CD4-positive, alpha-beta T cell treated with Interleukin-1 beta for 1 hour (primary cell): ENCODE measurements around the gene TUBGCP6.
A peak's percentile ranks its signal among the peaks of the same experiment; 100 is the strongest.

Experiments
- DNase-seq, 2 donors: peaks; one replicate each; pipeline ENCODE4 v3.0.0-alpha.2; 2020 to 2022

TUBGCP6 gene, protein sequence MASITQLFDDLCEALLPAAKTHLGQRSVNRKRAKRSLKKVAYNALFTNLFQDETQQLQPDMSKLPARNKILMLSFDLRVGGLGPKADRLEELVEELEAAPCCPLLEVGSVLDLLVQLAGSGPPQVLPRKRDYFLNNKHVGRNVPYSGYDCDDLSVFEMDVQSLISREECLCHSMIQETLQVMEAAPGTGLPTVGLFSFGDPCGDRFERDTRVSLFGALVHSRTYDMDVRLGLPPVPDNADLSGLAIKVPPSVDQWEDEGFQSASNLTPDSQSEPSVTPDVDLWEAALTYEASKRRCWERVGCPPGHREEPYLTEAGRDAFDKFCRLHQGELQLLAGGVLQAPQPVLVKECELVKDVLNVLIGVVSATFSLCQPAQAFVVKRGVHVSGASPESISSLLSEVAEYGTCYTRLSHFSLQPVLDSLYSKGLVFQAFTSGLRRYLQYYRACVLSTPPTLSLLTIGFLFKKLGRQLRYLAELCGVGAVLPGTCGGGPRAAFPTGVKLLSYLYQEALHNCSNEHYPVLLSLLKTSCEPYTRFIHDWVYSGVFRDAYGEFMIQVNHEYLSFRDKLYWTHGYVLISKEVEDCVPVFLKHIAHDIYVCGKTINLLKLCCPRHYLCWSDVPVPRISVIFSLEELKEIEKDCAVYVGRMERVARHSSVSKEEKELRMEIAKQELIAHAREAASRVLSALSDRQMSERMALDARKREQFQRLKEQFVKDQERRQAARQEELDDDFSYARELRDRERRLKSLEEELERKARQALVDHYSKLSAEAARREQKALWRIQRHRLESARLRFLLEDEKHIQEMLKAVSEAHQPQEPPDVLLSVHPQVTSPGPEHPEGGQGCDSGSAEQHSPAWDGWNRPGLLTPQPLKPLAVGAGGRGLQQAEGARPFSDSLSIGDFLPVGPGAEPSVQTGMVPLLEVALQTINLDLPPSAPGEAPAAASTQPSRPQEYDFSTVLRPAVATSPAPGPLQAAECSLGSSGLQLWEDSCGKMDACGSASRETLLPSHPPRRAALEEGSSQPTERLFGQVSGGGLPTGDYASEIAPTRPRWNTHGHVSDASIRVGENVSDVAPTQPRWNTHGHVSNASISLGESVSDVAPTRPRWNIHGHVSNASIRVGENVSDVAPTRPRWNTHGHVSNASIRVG (N-terminal part only)

GRCh38 chr22:50244420-50245213 lies at the start of gene TUBGCP6:
Gene TUBGCP6, minus strand, starts transcription at chr22:50245023. Its CDS starts 564 bp downstream, at chr22:50244459.
- peak; percentile 91 to 92 for DNase-seq

GRCh38 chr22:50294319-50294656 lies 49.5 kb upstream of the TUBGCP6 start:
- no peak for DNase-seq

- DNase-seq = peak in 1 of 2 donors; percentile 17
Measured at GRCh38 chr22:50293441-50294318, 48.9 kb upstream of the TUBGCP6 start.

GRCh38 chr22:50292643-50293440 lies 48.0 kb upstream of the TUBGCP6 start:
- DNase-seq = peak in 1 of 2 donors; percentile 51

- no peak for DNase-seq
Measured at GRCh38 chr22:50289942-50290630, 45.3 kb upstream of the TUBGCP6 start.

DNA sequence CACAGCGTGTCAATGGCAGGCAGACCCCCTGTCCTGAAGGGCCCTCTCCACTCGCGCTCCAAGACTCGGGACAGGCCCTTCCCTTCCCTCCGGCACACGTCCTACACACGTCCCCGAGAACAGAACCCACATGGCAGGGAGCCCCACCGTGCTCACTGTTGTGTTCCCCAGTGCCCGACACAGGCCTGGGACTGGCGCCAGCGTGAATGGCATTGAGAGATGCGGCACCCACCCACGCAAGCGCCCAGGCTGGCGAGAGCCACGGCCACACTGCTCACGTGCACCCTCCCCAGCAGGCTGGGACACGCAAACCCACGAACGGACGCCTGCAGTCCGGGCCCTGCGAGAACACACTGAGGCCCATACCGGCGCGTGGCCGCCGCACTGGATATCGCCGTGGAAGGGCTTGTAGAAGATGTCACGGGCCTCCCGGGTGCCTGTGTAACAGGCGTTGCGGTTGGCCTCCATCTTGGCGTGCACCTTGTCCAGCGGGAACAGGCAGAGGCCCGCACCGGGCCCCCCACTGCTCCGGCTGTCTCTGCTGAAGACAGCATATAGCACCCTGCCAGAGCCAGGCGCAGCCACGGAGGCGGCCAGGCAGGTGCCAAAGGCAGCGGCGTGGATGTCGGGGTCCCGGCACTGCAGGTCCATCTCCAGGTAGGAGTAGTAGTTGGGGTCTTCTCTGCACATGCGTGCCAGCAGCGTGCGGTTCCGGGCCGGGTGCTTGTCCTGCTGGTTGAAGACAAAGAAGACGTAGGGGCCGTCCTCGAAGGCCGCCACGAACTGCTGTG lies 44.5 kb upstream of the TUBGCP6 start:
- no peak for DNase-seq

DNA sequence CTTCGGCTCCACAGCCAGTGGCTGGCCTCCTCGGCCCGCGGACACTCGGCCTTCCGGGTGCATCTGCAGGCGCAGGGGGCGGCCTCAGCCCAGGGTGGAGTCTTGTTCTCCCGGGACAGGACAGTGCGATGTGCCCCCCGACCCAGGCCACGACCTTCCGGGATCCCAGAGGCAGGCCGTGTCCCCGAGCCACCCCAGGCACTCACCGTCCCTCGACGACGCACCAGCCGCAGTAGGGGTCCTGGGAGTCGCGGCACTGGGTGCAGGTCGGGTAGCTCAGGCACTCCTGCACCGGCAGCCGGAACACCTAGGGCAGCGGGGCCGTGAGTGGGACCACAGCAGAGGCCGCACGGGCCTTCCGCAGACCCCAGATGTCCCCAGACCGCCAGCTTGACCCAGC lies 42.9 kb upstream of the TUBGCP6 start:
- DNase-seq = no peak

DNA sequence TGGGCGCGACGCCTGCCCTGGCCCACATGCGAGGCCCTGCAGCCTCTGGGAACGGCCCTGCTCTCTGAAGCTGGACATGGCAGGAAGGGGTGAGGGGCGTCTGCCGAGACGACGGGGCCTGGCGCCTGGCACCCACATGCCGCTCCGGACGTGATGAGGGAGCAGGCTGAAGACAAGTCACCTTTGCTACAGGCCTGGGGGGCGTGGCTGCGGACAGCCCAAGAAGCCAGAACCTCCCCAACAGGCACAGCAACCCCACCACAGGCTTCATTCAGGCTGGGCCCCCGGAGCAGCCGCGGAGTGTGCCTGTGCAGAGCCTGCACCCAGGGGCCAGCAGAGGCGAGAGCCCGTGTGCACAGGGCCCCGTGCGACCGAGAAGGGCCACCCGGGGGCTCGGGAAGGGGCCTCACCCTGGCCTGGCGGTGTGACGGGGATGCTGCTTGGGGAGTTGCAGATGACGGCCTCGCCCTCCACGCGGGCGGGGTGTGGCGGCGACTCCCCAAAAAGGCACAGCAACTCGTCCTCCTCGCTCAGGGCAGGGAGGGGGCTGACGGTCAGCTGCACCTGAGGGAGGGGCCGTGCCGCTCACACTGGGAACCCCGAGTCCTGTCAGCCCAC lies 42.0 kb upstream of the TUBGCP6 start:
- no peak for DNase-seq

DNA sequence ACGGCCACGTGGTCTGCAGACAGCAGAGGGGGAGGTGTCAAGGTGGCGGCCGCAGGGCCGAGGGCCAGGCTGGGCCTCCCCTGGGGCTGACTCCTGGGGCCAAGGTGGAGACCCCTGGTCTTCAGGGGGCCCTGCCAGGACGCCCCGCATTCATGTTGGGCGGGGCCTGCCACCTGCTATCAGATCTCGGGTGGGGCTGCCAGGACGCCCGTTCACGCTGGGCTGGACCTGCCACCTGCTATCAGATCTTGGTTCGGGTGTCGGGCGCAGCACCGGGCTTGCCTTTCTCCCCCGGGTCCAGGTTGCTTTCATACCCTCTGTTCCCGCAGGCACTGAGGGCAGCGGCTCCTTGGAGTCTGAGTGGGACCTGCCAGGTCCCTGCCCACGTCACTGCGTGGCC lies 41.5 kb upstream of the TUBGCP6 start:
- no peak for DNase-seq

DNA sequence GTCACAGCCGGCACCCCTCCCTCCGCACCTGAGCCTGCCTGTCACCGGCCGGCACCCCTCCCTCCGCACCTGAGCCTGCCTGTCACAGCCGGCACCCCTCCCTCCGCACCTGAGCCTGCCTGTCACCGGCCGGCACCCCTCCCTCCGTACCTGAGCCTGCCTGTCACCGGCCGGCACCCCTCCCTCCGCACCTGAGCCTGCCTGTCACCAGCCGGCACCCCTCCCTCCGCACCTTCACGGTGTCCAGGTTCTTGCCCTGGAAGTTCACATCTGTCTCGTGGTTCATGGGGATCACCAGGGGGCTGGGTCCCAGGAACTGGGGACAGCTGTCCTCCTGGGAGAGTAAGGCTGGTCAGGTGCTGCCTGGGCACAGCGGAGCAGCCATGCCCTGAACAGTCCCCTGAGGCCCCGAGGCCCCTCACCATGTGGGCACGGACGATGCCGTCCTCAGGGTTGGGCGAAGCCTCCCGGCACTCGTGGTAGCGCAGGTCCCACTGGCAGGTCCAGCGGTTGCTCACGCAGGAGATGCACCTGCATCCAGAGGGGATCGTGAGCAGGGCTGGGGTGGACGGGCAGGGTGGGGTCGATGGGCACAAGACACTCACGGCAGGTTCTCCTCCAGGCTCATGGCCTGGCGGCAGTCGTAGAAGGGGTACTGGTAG lies 40.9 kb upstream of the TUBGCP6 start:
- no peak for DNase-seq

GRCh38 chr22:50284479-50284878 lies 39.7 kb upstream of the TUBGCP6 start:
- DNase-seq = no peak

DNA sequence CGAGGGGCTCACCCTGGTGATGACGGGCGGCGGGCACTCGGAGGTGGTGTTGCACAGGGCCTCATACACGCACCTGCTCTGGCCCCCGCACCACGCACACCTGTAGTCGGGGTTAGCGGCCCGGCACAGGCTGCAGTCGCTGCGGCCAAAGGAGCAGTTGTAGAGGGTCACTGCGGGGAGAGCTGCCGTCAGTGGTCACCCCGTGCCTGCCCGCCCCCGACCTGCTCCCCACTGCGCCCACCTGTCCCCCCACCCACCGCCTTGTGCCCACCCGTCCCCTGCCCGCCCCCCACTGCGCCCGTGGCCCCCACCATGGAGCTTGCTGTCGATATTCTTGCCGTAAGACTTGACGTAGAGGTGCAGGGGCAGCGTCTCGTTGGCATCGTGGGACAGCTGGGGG lies 39.0 kb upstream of the TUBGCP6 start:
- DNase-seq = no peak

DNA sequence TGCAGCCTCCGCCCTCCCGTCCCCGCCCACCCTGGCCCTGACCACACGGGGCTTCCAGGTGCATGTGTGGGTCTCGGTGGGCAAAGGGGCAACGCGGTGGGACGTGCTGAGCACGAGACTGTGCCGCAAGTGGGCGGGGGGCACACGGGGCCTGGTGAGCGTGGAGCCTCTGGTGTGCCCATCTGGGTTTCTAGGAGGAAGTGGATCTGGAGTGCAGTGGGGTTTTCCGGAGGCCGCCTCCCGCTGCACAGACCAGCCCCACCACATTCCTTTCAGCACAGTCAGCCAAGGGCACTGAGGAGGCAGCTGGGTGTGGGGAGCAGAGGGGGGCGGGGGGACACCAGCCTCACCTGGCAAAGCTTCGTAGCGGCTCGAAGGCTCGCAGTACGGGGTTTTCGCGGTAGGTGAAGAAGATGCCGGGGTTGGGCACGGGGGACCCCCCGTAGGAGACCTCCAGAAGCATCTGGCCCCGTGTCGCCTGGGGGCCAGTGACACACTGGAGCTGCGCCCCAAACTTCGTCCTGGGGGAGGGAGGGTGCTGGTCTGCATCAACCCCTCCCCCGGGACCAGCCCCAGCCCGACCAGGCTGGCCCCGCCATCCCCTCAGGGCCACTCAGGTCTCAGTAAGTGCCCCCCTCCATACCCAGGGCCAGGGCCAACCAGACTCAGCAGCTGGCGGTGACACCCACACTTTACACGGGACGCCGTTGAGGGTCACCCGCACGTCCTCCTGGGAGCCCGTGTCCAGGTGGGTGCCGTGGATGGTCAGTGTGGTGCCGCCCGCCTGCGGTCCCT lies 37.7 kb upstream of the TUBGCP6 start:
- DNase-seq = no peak

- DNase-seq = no peak
Measured at GRCh38 chr22:50281957-50282356, 37.1 kb upstream of the TUBGCP6 start.

GRCh38 chr22:50281384-50281760 lies 36.5 kb upstream of the TUBGCP6 start:
- no peak for DNase-seq

DNA sequence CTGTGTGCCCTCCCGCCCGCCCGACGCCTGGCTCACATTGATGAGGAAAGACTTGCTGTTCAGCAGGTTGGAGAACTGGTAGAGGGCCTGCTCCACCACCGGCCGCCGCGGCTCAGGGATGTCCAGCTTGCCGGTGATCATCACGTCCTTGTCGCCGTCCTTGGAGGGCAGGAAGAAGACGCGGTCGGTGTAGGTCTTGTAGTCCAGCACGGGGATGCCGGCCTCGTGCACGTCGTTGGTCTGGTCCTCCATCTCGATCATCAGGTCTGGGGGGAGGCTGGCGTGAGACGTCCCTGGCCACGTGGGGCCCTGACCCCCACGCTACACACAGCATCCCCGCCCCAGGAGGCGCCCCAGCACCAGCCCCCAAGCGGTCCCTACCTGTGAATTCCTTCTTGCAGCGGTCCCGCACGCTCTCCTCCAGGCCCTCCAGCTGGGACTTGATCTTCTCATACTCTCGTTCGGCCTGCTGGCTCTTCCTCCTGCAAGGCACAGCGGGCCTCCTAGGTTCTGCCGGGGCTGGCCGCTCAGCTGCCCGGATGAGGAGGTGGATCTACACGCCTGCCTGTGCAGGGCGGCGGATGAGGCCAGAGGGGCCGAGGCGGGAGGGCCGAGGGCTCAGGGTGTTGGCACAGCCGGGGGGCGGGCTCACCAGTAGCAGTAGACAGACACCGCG lies 36.0 kb upstream of the TUBGCP6 start:
- no peak for DNase-seq
